Neuronal stem cell (in vitro differentiated cells): Measurements from ENCODE around the gene CDC42BPA.
A peak's percentile ranks its signal among the peaks of the same experiment; 100 is the strongest.

Experiments
- DNase-seq: peaks from one replicate; pipeline ENCODE4 v3.0.0-alpha.2; 2013; ENCODE audit warnings: low spot score
- H2AFZ ChIP-seq: one replicate; pipeline ENCODE4 v1.6.1; 2013; ENCODE audit warnings: mild to moderate bottlenecking, low read length, inconsistent platforms
- H2AK5ac ChIP-seq: 2 replicates; pipeline ENCODE4 v1.6.1; 2013; ENCODE audit warnings: low read depth, mild to moderate bottlenecking, inconsistent platforms, low read length, moderate library complexity, mixed read lengths
- H2BK120ac ChIP-seq: 2 replicates; pipeline ENCODE4 v1.6.1; 2013; ENCODE audit warnings: low read depth, mild to moderate bottlenecking, inconsistent platforms, low read length, moderate library complexity, mixed read lengths
- H2BK12ac ChIP-seq: one replicate; pipeline ENCODE4 v1.6.1; 2013; ENCODE audit warnings: low read length, inconsistent platforms
- H2BK15ac ChIP-seq: 2 replicates; pipeline ENCODE4 v1.6.1; 2013; ENCODE audit warnings: mild to moderate bottlenecking, low read length, inconsistent platforms, mixed read lengths
- H2BK5ac ChIP-seq: one replicate; pipeline ENCODE4 v1.6.1; 2013; ENCODE audit warnings: inconsistent platforms, mild to moderate bottlenecking, low read length, moderate library complexity
- H3K14ac ChIP-seq: one replicate; pipeline ENCODE4 v1.6.1; 2013; ENCODE audit warnings: low read length, inconsistent platforms
- H3K18ac ChIP-seq: 2 replicates; pipeline ENCODE4 v1.6.1; 2013; ENCODE audit warnings: low read length, inconsistent platforms
- H3K23ac ChIP-seq: 2 replicates; pipeline ENCODE4 v1.6.1; 2013; ENCODE audit warnings: low read depth, mild to moderate bottlenecking, mixed read lengths, low read length, inconsistent platforms; ENCODE audit not compliant: poor library complexity
- H3K27ac ChIP-seq: replicated peaks from 3 replicates; pipeline ENCODE4 v1.5.1; 2013; ENCODE audit warnings: low read length, inconsistent platforms
- H3K27me3 ChIP-seq, 3 experiments: 2 replicates each; pipeline ENCODE4 v1.6.1; 2013; ENCODE audit warnings: low read length in 3 of 3, mild to moderate bottlenecking in 2 of 3, inconsistent platforms in 1 of 3, low read depth in 1 of 3, mixed read lengths in 1 of 3, moderate library complexity in 1 of 3; ENCODE audit not compliant: control insufficient read depth in 3 of 3, insufficient read depth in 3 of 3
- H3K36me3 ChIP-seq, 2 donors: replicated peaks in 1 of 2; 2 replicates each; pipeline ENCODE4 v1.6.1; 2013; ENCODE audit warnings: low read length in 2 of 2; ENCODE audit not compliant: control insufficient read depth in 2 of 2, insufficient read depth in 2 of 2
- H3K4ac ChIP-seq: 2 replicates; pipeline ENCODE4 v1.6.1; 2013; ENCODE audit warnings: inconsistent platforms, mild to moderate bottlenecking, low read length, moderate library complexity
- H3K4me1 ChIP-seq, 2 donors: 1 replicate in 1 of 2; 2 replicates in 1 of 2; pipeline ENCODE4 v1.6.1; 2013; ENCODE audit warnings: low read length in 2 of 2, low read depth in 1 of 2; ENCODE audit not compliant: control insufficient read depth in 2 of 2, insufficient read depth in 1 of 2
- H3K4me2 ChIP-seq: one replicate; pipeline ENCODE4 v1.6.1; 2013; ENCODE audit warnings: mild to moderate bottlenecking, low read length, inconsistent platforms; ENCODE audit not compliant: insufficient read depth, poor library complexity, severe bottlenecking
- H3K4me3 ChIP-seq, 2 donors: 2 replicates each; pipeline ENCODE4 v1.5.1; 2013; ENCODE audit warnings: low read length in 2 of 2, mild to moderate bottlenecking in 2 of 2, inconsistent platforms in 1 of 2, moderate library complexity in 1 of 2
- H3K79me1 ChIP-seq: one replicate; pipeline ENCODE4 v1.6.1; 2013; ENCODE audit warnings: low read depth, mild to moderate bottlenecking, inconsistent platforms, low read length, moderate library complexity
- H3K9ac ChIP-seq: one replicate; pipeline ENCODE4 v1.6.1; 2013; ENCODE audit warnings: mild to moderate bottlenecking, low read depth, low read length, inconsistent platforms; ENCODE audit not compliant: poor library complexity
- H3K9me3 ChIP-seq, 2 donors: replicated peaks in 1 of 2; 2 replicates each; pipeline versions ENCODE3 to v1.6.1; 2013; ENCODE audit warnings: low read length in 2 of 2, mild to moderate bottlenecking in 2 of 2, inconsistent platforms in 1 of 2, low read depth in 1 of 2, mixed read lengths in 1 of 2, moderate library complexity in 1 of 2; ENCODE audit not compliant: control insufficient read depth in 2 of 2, insufficient read depth in 1 of 2
- H4K8ac ChIP-seq: one replicate; pipeline ENCODE4 v1.6.1; 2013; ENCODE audit warnings: low read depth, mild to moderate bottlenecking, inconsistent platforms, low read length, moderate library complexity
- H4K91ac ChIP-seq: one replicate; pipeline ENCODE4 v1.6.1; 2013; ENCODE audit warnings: low read length, low read depth, mild to moderate bottlenecking, inconsistent platforms; ENCODE audit not compliant: poor library complexity
- WGBS, 2 donors: extraction: QIAGEN DNeasy Blood & Tissue Kit; methylation state at CpG; one replicate each; pipeline ENCODE4 v1.1.7; 2013; ENCODE audit warnings: missing lambda C conversion rate in 2 of 2, mixed read lengths in 1 of 2; ENCODE audit not compliant: insufficient read length in 2 of 2, insufficient replicate concordance in 1 of 2; ENCODE audit errors: extremely low coverage in 2 of 2; 5-methylcytosine and 5-hydroxymethylcytosine counted together

The CDC42BPA gene

GRCh38 chr1:226948480-226948879 is 369.8 kb downstream of the CDC42BPA start:
- WGBS, 2 donors = no CpG with 5 or more reads among the region's 6 CpGs
- H4K91ac ChIP-seq = no peak overlapping the region

GRCh38 chr1:226948051-226948450 is 370.2 kb downstream of the CDC42BPA start:
- no peak overlapping the region for H3K23ac ChIP-seq
- no peaks in the 10 kb centered on the region for H3K27me3 ChIP-seq
- H2AK5ac ChIP-seq = no peak overlapping the region
- no peak overlapping the region for H3K27ac ChIP-seq
- H3K4me3 ChIP-seq = no peak overlapping the region
- peaks cover 6 to 8% of the 10 kb centered on the region in 2 donors for H3K4me1 ChIP-seq
- H2AFZ ChIP-seq = no peak overlapping the region
- no peak overlapping the region for H4K91ac ChIP-seq
- no peak overlapping the region for H3K4me2 ChIP-seq
- H2BK5ac ChIP-seq = no peak overlapping the region
- no peak overlapping the region for H2BK12ac ChIP-seq
- peaks cover 4% of the 10 kb centered on the region for H3K79me1 ChIP-seq
- peaks cover 2 to 6% of the 10 kb centered on the region in 2 donors for H3K9me3 ChIP-seq
- H3K18ac ChIP-seq = no peak overlapping the region
- no peak overlapping the region for H3K9ac ChIP-seq
- H4K8ac ChIP-seq = no peak overlapping the region
- H2BK15ac ChIP-seq = no peak overlapping the region
- no peaks in the 10 kb centered on the region for H3K36me3 ChIP-seq
- no CpG with 5 or more reads among the region's 2 CpGs for WGBS, 2 donors
- H2BK120ac ChIP-seq = no peak overlapping the region
- H3K14ac ChIP-seq = no peak overlapping the region
- DNase-seq = no peak
- H3K4ac ChIP-seq = no peak overlapping the region

More at GRCh38 chr1:226948480-226948879, 369.8 kb downstream of the CDC42BPA start:
- H3K14ac ChIP-seq = no peak overlapping the region
- no peak overlapping the region for H2AFZ ChIP-seq
- H3K4ac ChIP-seq = no peak overlapping the region
- peaks cover 6 to 9% of the 10 kb centered on the region in 2 donors for H3K4me1 ChIP-seq
- H2BK5ac ChIP-seq = no peak overlapping the region
- no peak overlapping the region for H2AK5ac ChIP-seq
- H3K27me3 ChIP-seq = no peaks in the 10 kb centered on the region
- DNase-seq = no peak
- no peak overlapping the region for H3K23ac ChIP-seq
- H4K8ac ChIP-seq = no peak overlapping the region
- H2BK15ac ChIP-seq = no peak overlapping the region
- no peak overlapping the region for H2BK120ac ChIP-seq
- H3K36me3 ChIP-seq = no peaks in the 10 kb centered on the region
- no peak overlapping the region for H3K18ac ChIP-seq
- peaks cover 2 to 6% of the 10 kb centered on the region in 2 donors for H3K9me3 ChIP-seq
- H3K27ac ChIP-seq = no peak overlapping the region
- H3K9ac ChIP-seq = no peak overlapping the region
- H3K4me2 ChIP-seq = no peak overlapping the region
- peaks cover 4% of the 10 kb centered on the region for H3K79me1 ChIP-seq
- no peak overlapping the region for H3K4me3 ChIP-seq
- no peak overlapping the region for H2BK12ac ChIP-seq

DNA sequence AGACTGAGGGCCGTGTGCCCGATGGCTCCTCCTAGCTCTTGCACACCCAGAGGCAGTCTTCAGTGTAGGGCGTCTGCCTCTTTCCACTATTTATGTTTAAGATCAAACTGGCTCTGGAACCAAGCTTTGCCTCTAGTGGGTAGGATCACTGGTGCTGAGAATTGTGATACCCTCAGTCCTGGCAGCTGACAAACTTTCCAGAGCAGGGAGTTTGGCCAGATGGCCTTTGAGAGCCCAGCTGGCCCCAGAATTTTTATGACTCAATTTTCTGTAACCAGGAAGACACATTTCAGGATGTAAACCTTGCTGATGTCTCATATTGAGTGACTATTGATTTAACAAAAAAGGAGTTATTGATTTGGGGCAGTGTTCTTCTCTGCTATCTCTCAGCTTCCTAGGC is 371.5 kb downstream of the CDC42BPA start:
- Histone ChIP-seq H3K9me3 (peaks cover 2 to 6% of the 10 kb centered on the region in 2 donors), H3K9ac (no peak overlapping the region), H3K14ac (no peak overlapping the region), H3K4me2 (no peak overlapping the region), H2BK5ac (no peak overlapping the region), H3K4me1 (peaks cover 8 to 16% of the 10 kb centered on the region in 2 donors), H2BK12ac (no peak overlapping the region), H3K4ac (no peak overlapping the region), H3K4me3 (no peak overlapping the region), H2BK120ac (no peak overlapping the region), H3K36me3 (no peaks in the 10 kb centered on the region), H2AK5ac (no peak overlapping the region), H3K79me1 (peaks cover 1% of the 10 kb centered on the region), H3K27me3 (no peaks in the 10 kb centered on the region), H2AFZ (no peak overlapping the region), H4K8ac (no peak overlapping the region), H3K23ac (no peak overlapping the region), H2BK15ac (no peak overlapping the region), H3K27ac (no peak overlapping the region), H4K91ac (no peak overlapping the region), H3K18ac (no peak overlapping the region)
- no peak for DNase-seq
- no CpG with 5 or more reads among the region's 3 CpGs for WGBS, 2 donors

DNA sequence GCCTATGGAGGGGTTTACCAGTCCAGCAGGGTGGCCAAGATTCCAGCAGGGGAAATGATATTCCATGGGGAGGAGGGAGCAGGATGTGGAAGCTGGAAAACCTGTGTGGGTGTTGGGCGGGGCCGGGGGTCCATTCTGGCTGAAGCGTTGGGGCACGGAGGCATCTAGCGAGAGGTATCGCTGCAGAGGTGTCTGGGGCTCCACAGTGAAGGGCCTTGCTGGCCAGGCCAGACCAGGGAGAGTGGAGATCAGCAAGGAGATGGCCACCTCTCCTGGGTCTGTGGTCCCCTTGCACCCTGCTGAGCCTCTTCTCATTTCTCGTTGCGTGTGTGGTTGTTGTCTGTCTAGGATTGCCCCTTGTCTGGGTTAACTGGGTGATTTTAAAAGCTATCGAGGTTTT is 372.0 kb downstream of the CDC42BPA start:
- no peak overlapping the region for H2BK5ac ChIP-seq
- H3K4ac ChIP-seq = no peak overlapping the region
- H2AFZ ChIP-seq = no peak overlapping the region
- peak overlapping the region in 1 of 2 donors; percentile 53 for H3K4me3 ChIP-seq
- WGBS, 2 donors = no CpG with 5 or more reads among the region's 9 CpGs
- no peak overlapping the region for H2BK15ac ChIP-seq
- no peak for DNase-seq
- H3K9me3 ChIP-seq = peaks cover 2 to 6% of the 10 kb centered on the region in 2 donors
- H2BK12ac ChIP-seq = no peak overlapping the region
- no peaks in the 10 kb centered on the region for H3K36me3 ChIP-seq
- no peak overlapping the region for H3K23ac ChIP-seq
- no peak overlapping the region for H3K9ac ChIP-seq
- no peak overlapping the region for H3K4me2 ChIP-seq
- H2BK120ac ChIP-seq = peak overlapping the region; percentile 51
- no peak overlapping the region for H4K91ac ChIP-seq
- no peak overlapping the region for H4K8ac ChIP-seq
- peak overlapping the region; percentile 45 for H2AK5ac ChIP-seq
- no peak overlapping the region for H3K14ac ChIP-seq
- no peak overlapping the region for H3K27ac ChIP-seq
- H3K27me3 ChIP-seq = no peaks in the 10 kb centered on the region
- H3K18ac ChIP-seq = no peak overlapping the region
- no peaks in the 10 kb centered on the region for H3K79me1 ChIP-seq
- peaks cover 8 to 16% of the 10 kb centered on the region in 2 donors for H3K4me1 ChIP-seq
